CD14-positive monocyte (primary cell): ENCODE measurements around the gene CNOT6L. TPM values are rescaled to one million over a fixed set of nuclear protein-coding genes. Genes with fewer than 3 reads are reported as not detected.
A peak's percentile ranks its signal among the peaks of the same experiment; 100 is the strongest.

Source experiments
- DNase-seq, 3 donors: peaks; one replicate each; pipeline ENCODE4 v3.0.0-alpha.2; 2011 to 2022
- H2AFZ ChIP-seq: 2 replicates; pipeline ENCODE4 v1.6.0; 2012; ENCODE audit warnings: mild to moderate bottlenecking, low read depth, low read length, inconsistent platforms; ENCODE audit not compliant: insufficient read depth, poor library complexity, severe bottlenecking
- H3K27ac ChIP-seq, 2 donors: 1 replicate in 1 of 2; 2 replicates in 1 of 2; pipeline ENCODE4 v1.5.1; 2012 to 2013; ENCODE audit warnings: low read length in 2 of 2, control low read depth in 1 of 2, inconsistent platforms in 1 of 2, low read depth in 1 of 2, mild to moderate bottlenecking in 1 of 2
- H3K27me3 ChIP-seq, 2 donors: one replicate each; pipeline versions ENCODE4 v1.6.0 to v1.6.1; 2011 to 2013; ENCODE audit warnings: low read length in 2 of 2; ENCODE audit not compliant: control insufficient read depth in 2 of 2, insufficient read depth in 2 of 2
- H3K36me3 ChIP-seq, 2 donors: replicated peaks in 1 of 2; 1 replicate in 1 of 2; 2 replicates in 1 of 2; pipeline versions ENCODE4 v1.5.1 to v1.6.1; 2012 to 2013; ENCODE audit warnings: low read length in 2 of 2, control low read depth in 1 of 2, inconsistent platforms in 1 of 2, mild to moderate bottlenecking in 1 of 2; ENCODE audit not compliant: insufficient read depth in 2 of 2, control insufficient read depth in 1 of 2
- H3K4me1 ChIP-seq, 2 donors: 1 replicate in 1 of 2; 2 replicates in 1 of 2; pipeline versions ENCODE4 v1.5.1 to v1.6.1; 2012 to 2013; ENCODE audit warnings: low read length in 2 of 2, control low read depth in 1 of 2, inconsistent platforms in 1 of 2, mild to moderate bottlenecking in 1 of 2, moderate library complexity in 1 of 2; ENCODE audit not compliant: insufficient read depth in 2 of 2, control insufficient read depth in 1 of 2
- H3K4me2 ChIP-seq: replicated peaks from 2 replicates; pipeline ENCODE3; 2012; ENCODE audit warnings: low read length, moderate library complexity, mild to moderate bottlenecking; ENCODE audit not compliant: poor library complexity, severe bottlenecking; ENCODE audit errors: extremely low read depth
- H3K4me3 ChIP-seq, 3 experiments: fragments of 200-600 bp in 1 of 3; sonication (generic) in 1 of 3; replicated peaks in 1 of 3; 1 replicate in 2 of 3; 2 replicates in 1 of 3; pipeline ENCODE4 v1.5.1; 2011 to 2013; ENCODE audit warnings: low read length in 3 of 3, mild to moderate bottlenecking in 3 of 3, control low read depth in 2 of 3, low read depth in 2 of 3, inconsistent platforms in 1 of 3, moderate library complexity in 1 of 3
- H3K79me2 ChIP-seq: 2 replicates; pipeline ENCODE4 v1.6.0; 2012; ENCODE audit warnings: mild to moderate bottlenecking, control low read depth, inconsistent platforms, low read length, moderate library complexity; ENCODE audit not compliant: insufficient read depth
- H3K9ac ChIP-seq: 2 replicates; pipeline ENCODE4 v1.6.0; 2017; ENCODE audit warnings: low read length, mild to moderate bottlenecking; ENCODE audit not compliant: insufficient read depth, poor library complexity, severe bottlenecking
- H3K9me3 ChIP-seq, 2 donors: replicated peaks in 1 of 2; 1 replicate in 1 of 2; 2 replicates in 1 of 2; pipeline versions ENCODE4 v1.5.1 to v1.6.1; 2012 to 2013; ENCODE audit warnings: low read length in 2 of 2, control low read depth in 1 of 2; ENCODE audit not compliant: control insufficient read depth in 1 of 2, insufficient read depth in 1 of 2
- H4K20me1 ChIP-seq: 2 replicates; pipeline ENCODE4 v1.6.0; 2012; ENCODE audit warnings: mild to moderate bottlenecking, low read length, control low read depth, moderate library complexity; ENCODE audit not compliant: insufficient read depth
- H3K27ac Mint-ChIP-seq, 7 donors: one replicate each; pipeline ENCODE4 v1.8.0; 2020; ENCODE audit warnings: mild to moderate bottlenecking in 7 of 7, mixed read lengths in 7 of 7, moderate library complexity in 6 of 7, inconsistent platforms in 2 of 7
- H3K27me3 Mint-ChIP-seq, 3 donors: one replicate each; pipeline ENCODE4 v1.8.0; 2021 to 2022; ENCODE audit warnings: low read depth in 3 of 3, mild to moderate bottlenecking in 3 of 3, mixed read lengths in 3 of 3, moderate library complexity in 3 of 3, inconsistent platforms in 1 of 3
- H3K36me3 Mint-ChIP-seq, 2 donors: one replicate each; pipeline ENCODE4 v1.8.0; 2020; ENCODE audit warnings: mixed read lengths in 2 of 2, inconsistent platforms in 1 of 2, mild to moderate bottlenecking in 1 of 2
- H3K4me1 Mint-ChIP-seq: one replicate; pipeline ENCODE4 v1.8.0; 2020; ENCODE audit warnings: mild to moderate bottlenecking, mixed read lengths
- H3K4me3 Mint-ChIP-seq, 2 donors: one replicate each; pipeline ENCODE4 v1.8.0; 2020; ENCODE audit warnings: mild to moderate bottlenecking in 2 of 2, mixed read lengths in 2 of 2, moderate library complexity in 1 of 2
- H3K9me3 Mint-ChIP-seq, 7 donors: one replicate each; pipeline ENCODE4 v1.8.0; 2020 to 2022; ENCODE audit warnings: mixed read lengths in 7 of 7, mild to moderate bottlenecking in 6 of 7, moderate library complexity in 6 of 7, inconsistent platforms in 2 of 7
- WGBS: methylation state at CpG from one replicate; pipeline ENCODE4 v1.1.5; 2013; ENCODE audit warnings: missing lambda C conversion rate; ENCODE audit not compliant: insufficient coverage; 5-methylcytosine and 5-hydroxymethylcytosine counted together
- intact Hi-C, 2 donors: fragments of 100-400 bp; cut with micrococcal nuclease; formaldehyde crosslinking; loops; one replicate each; pipeline versions ENCODE4 v1.15.0 to v1.15.1; 2023
- polyA plus RNA-seq, 3 donors: library from polyadenylated mRNA; depleted of rRNA in 1 of 3; unstranded in 2 of 3; stranded (reverse) in 1 of 3; fragments of 300-500 nt in 2 of 3; fragments of >200 nt in 1 of 3; fragmentation: Illumina TruSeq in 2 of 3; gene quantifications; 1 replicate in 2 of 3; 2 replicates in 1 of 3; pipeline ENCODE4 v1.2.3, GENCODE V29; 2012 to 2021
- TF ChIP-seq, protein P1 (sequence below): fragments of 200-600 bp; IDR thresholded peaks from one replicate; pipeline ENCODE4 v1.8.0; 2022; ENCODE audit warnings: antibody characterized with exemption, mild to moderate bottlenecking

The CNOT6L gene
- polyA plus RNA-seq, 3 donors = 16.1 to 26.4 (median 26.3) TPM

DNA sequence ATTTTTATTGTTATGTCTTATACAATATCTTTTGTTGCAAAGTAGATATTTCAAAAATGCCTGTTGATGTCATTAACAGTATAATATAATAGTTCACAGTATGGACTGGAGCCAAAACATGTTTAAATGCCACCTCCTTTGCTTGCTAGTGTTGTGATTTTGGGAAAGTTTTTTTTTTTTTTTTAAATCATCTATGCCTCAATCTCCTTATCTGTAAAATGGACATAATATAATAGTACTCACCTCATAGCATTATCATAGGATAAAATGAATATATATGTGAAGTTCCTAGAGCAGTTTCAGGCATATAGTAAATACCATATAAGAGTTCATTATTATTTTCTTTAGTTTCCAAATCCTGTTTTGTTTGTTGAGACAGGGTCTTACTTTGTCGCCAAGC, 25.2 kb upstream of the CNOT6L start:
- no peaks in the 10 kb centered on the region for H4K20me1 ChIP-seq
- H3K36me3 ChIP-seq = no peaks in the 10 kb centered on the region
- TF ChIP-seq, protein P1, sequence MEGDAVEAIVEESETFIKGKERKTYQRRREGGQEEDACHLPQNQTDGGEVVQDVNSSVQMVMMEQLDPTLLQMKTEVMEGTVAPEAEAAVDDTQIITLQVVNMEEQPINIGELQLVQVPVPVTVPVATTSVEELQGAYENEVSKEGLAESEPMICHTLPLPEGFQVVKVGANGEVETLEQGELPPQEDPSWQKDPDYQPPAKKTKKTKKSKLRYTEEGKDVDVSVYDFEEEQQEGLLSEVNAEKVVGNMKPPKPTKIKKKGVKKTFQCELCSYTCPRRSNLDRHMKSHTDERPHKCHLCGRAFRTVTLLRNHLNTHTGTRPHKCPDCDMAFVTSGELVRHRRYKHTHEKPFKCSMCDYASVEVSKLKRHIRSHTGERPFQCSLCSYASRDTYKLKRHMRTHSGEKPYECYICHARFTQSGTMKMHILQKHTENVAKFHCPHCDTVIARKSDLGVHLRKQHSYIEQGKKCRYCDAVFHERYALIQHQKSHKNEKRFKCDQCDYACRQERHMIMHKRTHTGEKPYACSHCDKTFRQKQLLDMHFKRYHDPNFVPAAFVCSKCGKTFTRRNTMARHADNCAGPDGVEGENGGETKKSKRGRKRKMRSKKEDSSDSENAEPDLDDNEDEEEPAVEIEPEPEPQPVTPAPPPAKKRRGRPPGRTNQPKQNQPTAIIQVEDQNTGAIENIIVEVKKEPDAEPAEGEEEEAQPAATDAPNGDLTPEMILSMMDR = no peak
- Mint-ChIP-seq H3K4me3 (no peak overlapping the region), H3K36me3 (no peaks in the 10 kb centered on the region), H3K4me1 (no peaks in the 10 kb centered on the region), H3K9me3 (peaks cover 0 to 2% (median 0%) of the 10 kb centered on the region in 7 donors), H3K27me3 (no peaks in the 10 kb centered on the region), H3K27ac (no peak overlapping the region)
- H2AFZ ChIP-seq = no peak overlapping the region
- H3K4me3 ChIP-seq = no peak overlapping the region
- H3K79me2 ChIP-seq = no peaks in the 10 kb centered on the region
- intact Hi-C loops = no loop called here
- WGBS = no CpG with 5 or more reads among the region's 1 CpG
- H3K9ac ChIP-seq = no peak overlapping the region
- H3K27me3 ChIP-seq = no peaks in the 10 kb centered on the region
- DNase-seq = no peak
- H3K4me1 ChIP-seq = no peaks in the 10 kb centered on the region
- no peak overlapping the region for H3K27ac ChIP-seq
- no peak overlapping the region for H3K4me2 ChIP-seq
- H3K9me3 ChIP-seq = no peaks in the 10 kb centered on the region

DNA sequence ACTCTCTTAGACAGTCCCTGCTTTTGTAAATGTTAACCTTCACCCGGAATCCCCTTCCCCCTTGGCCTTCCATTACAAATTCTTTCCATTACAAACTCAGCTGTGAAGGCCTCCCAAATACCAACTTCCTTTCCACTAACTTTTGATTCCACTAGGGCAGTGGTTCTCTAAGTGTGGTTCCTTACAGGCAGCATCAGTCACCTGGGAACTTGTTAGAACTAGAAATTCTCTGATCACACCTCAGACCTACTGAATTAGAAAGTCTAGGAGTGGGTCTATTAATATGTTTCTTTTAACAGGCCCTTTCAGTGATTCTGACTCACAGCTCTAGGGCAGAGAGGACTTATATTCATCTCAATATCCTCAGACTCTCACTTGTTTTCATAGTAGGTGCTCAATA, 24.5 kb upstream of the CNOT6L start:
- Histone ChIP-seq H3K9ac (no peak overlapping the region), H3K27me3 (no peaks in the 10 kb centered on the region), H3K36me3 (no peaks in the 10 kb centered on the region), H3K27ac (no peak overlapping the region), H3K79me2 (no peaks in the 10 kb centered on the region), H2AFZ (peak overlapping the region; percentile 17), H3K4me1 (no peaks in the 10 kb centered on the region), H3K4me2 (no peak overlapping the region), H3K4me3 (no peak overlapping the region), H4K20me1 (no peaks in the 10 kb centered on the region), H3K9me3 (no peaks in the 10 kb centered on the region)
- Mint-ChIP-seq H3K36me3 (no peaks in the 10 kb centered on the region), H3K4me1 (no peaks in the 10 kb centered on the region), H3K27me3 (no peaks in the 10 kb centered on the region), H3K9me3 (peaks cover 0 to 2% (median 0%) of the 10 kb centered on the region in 7 donors), H3K27ac (no peak overlapping the region), H3K4me3 (no peak overlapping the region)
- intact Hi-C loops = no loop called here
- 100% methylated on average over 1 of the region's 1 CpG for WGBS
- DNase-seq = no peak
- TF ChIP-seq, protein P1 = no peak
